HuH-7 (cell line): ENCODE measurements around the gene TENT5A.
"Not testable (repeated sequence)": the region's sequence is repeated elsewhere in the genome, so short reads cannot be mapped to it uniquely, and the experiment has no call there.

Experiments used
- DNase-seq: peaks from one replicate; pipeline ENCODE4 v3.0.0; 2011; ENCODE audit warnings: low spot score

Gene TENT5A

GRCh38 chr6:81752084-81752920 lies at the start of gene TENT5A:
TSS of gene TENT5A (minus strand) at chr6:81752681. CDS start at chr6:81752141, 540 bp downstream.
- DNase-seq: peak; percentile 92

DNA sequence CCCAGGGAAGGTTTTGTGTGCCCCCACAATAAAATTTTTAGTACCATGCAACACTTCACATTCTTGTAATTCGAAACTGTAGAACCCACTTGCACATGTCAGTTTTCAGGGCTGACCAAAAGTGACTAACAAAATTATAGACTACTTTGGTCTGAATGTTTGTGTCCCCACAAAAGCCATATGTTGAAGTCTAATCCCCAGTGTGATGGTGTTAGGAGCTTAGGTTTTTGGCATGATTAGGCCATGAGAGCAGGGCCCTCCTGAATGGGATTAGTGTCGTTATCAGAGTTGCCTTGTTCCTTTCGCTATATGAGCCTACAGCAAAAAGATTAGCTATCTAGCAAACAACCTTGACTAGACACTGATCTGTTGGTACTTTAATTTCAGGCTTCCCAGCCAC lies 49.0 kb upstream of the TENT5A start:
- no peak for DNase-seq

DNA sequence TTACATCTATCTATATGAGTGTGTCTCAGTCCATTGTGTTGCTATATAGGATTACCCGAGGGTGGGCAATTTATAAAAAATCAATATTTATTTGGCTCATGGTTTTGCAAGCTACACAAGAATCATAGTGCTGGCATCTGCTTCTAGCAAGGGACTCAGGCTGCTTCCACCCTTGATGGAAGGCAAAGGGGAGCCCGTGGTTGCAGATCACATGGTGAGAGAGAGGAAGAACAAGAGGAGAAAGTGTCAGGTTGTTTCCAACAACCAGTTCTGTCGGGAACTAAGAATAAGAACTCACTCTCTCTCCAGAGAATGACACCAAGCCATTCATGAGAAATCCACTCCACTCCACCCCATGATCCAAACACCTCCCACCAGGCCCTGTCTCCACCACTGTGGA lies 48.2 kb upstream of the TENT5A start:
- no peak for DNase-seq

DNA sequence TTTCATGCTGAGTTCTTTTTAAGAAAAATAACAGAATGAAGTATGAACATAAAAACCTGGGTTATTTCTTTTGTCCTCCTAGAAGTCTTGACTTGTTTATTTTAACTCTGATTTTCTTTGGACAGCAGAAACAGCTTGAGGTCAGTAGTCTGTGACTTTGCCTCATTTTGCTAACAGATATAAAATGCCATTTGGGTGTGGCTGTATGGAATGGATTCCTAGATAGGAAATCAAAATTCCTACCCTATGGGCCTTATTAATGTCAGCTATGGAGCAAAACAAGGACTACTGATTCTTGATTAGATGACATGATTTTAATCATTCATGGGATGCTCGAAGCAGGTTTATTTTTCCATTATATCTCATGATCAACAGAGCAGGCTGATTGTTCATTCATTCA lies 46.8 kb upstream of the TENT5A start:
- no peak for DNase-seq

GRCh38 chr6:81797591-81797990 lies 45.1 kb upstream of the TENT5A start:
- DNase-seq: no peak

DNA sequence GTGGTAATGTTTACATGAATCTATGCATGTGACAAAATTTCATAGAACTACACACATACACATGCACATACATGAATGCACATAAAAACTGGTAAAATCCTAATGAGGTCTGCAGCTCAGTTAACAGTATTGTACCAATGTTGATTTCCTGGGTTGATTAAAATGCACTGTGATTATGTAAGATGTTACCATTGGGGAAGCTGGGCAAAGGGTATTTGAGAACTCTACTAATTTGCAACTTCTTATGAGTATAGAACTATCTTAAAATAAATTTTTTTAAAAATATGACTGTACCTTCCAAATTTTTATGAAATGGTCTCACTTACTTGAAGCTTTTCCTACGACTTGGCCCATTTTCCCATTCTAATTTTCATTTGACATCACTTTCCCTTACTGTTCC lies 43.4 kb upstream of the TENT5A start:
- no peak for DNase-seq

GRCh38 chr6:81793821-81794475 lies 41.5 kb upstream of the TENT5A start:
- no peak for DNase-seq

DNA sequence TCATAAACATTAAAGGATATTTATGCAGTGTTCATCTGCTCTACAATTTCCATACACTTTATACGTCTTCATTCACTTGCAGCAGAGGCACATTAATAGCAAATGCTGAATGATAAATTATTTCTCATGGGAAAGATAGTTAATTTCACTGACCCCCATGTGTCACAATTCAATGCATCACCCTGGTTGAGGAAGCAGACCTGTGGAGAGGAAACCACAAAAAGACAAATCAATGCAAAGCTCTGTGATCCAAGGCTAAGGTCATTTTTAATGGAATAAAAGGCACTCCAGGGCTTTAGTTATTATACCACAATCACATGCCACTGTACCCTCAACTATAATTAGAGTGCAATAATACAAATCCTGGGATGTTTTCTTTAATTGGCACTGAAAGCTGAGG lies 40.3 kb upstream of the TENT5A start:
- no peak for DNase-seq

DNA sequence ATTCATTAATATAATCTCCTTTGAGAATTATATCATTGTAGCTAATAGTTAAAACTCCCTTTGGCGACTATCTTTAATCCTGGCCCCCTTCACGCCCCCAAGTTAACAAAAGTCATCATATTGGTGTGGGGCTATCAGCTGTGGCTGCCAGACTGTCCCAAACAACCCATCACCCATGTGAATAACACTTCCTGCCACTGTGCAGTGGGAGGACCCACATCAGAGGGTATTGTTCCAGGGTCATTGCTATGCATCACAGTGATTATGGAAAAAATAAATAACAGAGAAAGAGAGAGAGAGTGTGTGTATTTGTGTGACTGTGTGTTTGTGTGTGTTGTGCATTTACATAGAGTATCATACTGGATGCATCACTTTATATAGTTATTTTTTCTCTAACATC lies 39.3 kb upstream of the TENT5A start:
- DNase-seq: no peak

DNA sequence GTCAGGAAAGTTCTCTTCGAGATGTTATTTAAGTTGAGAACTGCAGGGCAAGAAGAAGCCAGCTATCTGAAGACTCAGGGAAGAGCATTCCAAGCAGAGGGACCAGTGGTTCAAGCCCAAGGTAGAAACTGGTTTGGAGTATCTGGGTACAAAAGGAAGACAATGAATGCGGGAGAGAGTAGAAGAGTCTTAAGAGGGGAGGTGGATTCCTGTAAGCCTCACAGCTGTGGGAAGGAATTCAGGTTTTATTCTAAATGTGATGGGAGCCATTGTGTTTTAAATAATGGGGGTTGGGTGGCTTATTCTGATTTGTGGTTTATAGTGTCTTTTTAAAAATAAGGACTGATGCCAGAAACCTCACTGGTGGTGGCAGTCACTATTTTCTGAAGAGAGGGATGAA lies 37.6 kb upstream of the TENT5A start:
- DNase-seq: no peak

DNA sequence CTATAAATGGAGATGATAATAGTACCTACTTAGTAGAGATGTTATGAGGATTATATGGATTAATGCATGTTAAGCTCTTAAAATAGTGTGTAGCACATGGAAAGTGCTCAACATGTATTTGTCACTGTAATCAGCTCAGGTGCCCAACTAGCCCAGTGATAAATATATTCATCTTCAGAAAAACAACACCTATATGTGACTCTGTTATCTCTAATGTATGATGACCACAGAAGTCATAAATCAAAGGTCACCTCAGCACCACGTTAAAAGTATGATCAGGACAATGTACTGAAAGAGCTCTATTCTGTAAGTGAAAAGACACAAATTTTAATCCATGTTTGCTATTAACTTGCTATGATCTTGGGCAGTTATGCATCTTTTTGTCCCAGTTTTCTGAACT lies 36.8 kb upstream of the TENT5A start:
- DNase-seq: no peak

- DNase-seq: no peak
Observed at GRCh38 chr6:81788748-81789147, 36.3 kb upstream of the TENT5A start.

GRCh38 chr6:81787313-81788068 lies 35.0 kb upstream of the TENT5A start:
- no peak for DNase-seq

DNA sequence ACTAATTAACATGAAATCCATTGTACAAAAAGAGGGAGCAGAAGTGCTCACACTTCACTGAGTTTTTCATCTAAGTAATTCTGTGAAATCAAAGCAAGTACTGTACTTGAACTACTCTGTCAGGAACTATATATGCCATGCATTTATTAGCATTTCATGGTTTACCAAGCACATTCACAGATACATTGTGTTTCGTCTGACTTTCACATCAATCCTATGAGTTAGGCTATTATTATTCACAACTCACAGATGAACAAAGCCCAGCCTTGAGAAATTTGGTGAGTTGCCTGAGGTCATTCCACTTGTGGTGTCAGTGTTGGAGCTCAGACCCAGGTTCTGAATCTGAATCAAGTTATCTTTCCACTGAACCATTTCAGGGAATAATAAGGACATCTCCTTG lies 33.7 kb upstream of the TENT5A start:
- DNase-seq: no peak

DNA sequence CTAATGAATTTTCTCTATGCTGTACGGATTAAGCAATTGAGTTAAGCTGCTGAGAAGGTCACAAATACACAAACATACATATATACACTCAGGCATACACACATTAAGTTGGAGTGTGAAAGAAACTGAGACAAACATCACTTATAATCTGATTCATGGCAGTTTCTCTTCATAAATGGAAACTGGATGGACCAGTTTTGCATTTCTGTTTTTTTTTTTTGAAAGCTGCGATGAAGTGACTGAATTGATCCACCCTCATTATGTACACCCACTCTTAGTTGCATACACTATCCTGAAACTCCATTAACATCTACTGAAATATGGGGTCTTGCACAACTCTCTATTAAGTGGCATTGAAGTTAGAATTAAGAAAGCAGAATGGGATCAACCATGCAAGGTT lies 32.9 kb upstream of the TENT5A start:
- no peak for DNase-seq

GRCh38 chr6:81783893-81784292 lies 31.4 kb upstream of the TENT5A start:
- DNase-seq: no peak

- DNase-seq: no peak
Observed at GRCh38 chr6:81781624-81782023, 29.1 kb upstream of the TENT5A start.

- no peak for DNase-seq
Observed at GRCh38 chr6:81777586-81778268, 25.2 kb upstream of the TENT5A start.

DNA sequence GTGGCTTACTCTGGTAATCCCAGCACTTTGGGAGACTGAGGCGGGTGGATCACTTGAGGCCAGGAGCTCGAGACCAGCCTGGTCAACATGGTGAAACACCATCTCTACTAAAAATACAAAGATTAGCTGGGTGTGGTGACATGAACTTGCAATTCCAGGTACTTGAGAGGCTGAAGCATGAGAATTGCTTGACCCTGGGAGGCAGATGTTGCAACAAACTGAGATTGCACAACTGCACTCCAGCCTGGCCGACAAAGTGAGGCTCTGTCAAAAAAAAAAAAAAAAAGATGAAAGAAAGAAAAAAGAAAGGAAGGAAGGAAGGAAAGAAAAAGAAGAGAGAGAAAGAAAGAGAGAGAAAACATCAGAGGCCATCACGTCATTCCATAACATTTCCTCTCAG lies 23.7 kb upstream of the TENT5A start:
- not testable (repeated sequence) for DNase-seq

GRCh38 chr6:81774542-81774941 lies 22.1 kb upstream of the TENT5A start:
- DNase-seq: peak; percentile 48

- DNase-seq: no peak
Observed at GRCh38 chr6:81773887-81774286, 21.4 kb upstream of the TENT5A start.

GRCh38 chr6:81772741-81773140 lies 20.3 kb upstream of the TENT5A start:
- no peak for DNase-seq
